ENCODE data around the gene IRF7.

GRCh38 chr11:626475-627307, 10.9 kb upstream of the IRF7 start, which contains the start of gene SCT:
- TF ChIP-seq SMAD3 (CRISPR knock-in tag; conservative IDR thresholded peaks at IDR 0.05) (no peak), CTCF (IDR thresholded peaks at IDR 0.05 in 2 of 3, conservative IDR thresholded peaks at IDR 0.05 in 1 of 3; ENCODE audit: insufficient read depth in 2 of 3, low read depth in 1 of 3, low read length in 3 of 3) (no peak), SRSF9 (IDR thresholded peaks at IDR 0.05; ENCODE audit: borderline replicate concordance, low read depth, low read length) (no peak), CAMTA2 (CRISPR knock-in tag; conservative IDR thresholded peaks at IDR 0.05) (no peak), TCF7L2 (IDR thresholded peaks at IDR 0.05; ENCODE audit: low read depth, low read length) (no peak), ZNF512 (tag; IDR thresholded peaks at IDR 0.05) (no peak), TEAD1 (CRISPR knock-in tag; IDR thresholded peaks at IDR 0.05) (no peak)
